Epithelial cell of proximal tubule (primary cell): ENCODE data around the gene INPP5D. TPM values are rescaled to one million over a fixed set of nuclear protein-coding genes. Genes with fewer than 3 reads are reported as not detected.
"Not testable (repeated sequence)": the region's sequence is repeated elsewhere in the genome, so short reads cannot be mapped to it uniquely, and the experiment has no call there.

Experiments
- DNase-seq: peaks from one replicate; pipeline ENCODE4 v3.0.0-alpha.2; 2011; ENCODE audit warnings: low read depth
- H3K4me3 ChIP-seq: 2 replicates; pipeline ENCODE4 v1.5.1; 2011; ENCODE audit warnings: low read depth, mild to moderate bottlenecking, low read length
- total RNA-seq: library from RNA; depleted of rRNA; stranded (reverse); fragments of >200 nt; gene quantifications from 2 replicates; pipeline ENCODE4 v1.2.3, GENCODE V29; 2015
- TF ChIP-seq, protein P1 (sequence below): conservative IDR thresholded peaks from 2 replicates; pipeline ENCODE4 v1.5.1; 2012; ENCODE audit warnings: low read depth, mild to moderate bottlenecking, low read length

The INPP5D gene
- total RNA-seq, 1 donor from 2014 or later = 1.8 TPM

DNA sequence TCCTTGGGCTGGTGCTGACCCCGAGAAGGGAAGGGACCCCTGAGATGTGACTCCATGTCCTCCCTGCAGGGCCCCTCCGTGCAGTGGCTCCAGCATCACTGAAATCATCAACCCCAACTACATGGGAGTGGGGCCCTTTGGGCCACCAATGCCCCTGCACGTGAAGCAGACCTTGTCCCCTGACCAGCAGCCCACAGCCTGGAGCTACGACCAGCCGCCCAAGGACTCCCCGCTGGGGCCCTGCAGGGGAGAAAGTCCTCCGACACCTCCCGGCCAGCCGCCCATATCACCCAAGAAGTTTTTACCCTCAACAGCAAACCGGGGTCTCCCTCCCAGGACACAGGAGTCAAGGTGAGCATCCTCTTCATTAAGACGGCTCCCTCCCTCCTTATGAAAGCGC lies 137.9 kb downstream of the INPP5D start:
- H3K4me3 ChIP-seq = no peak overlapping the region
- no peak for DNase-seq
- TF ChIP-seq, protein P1, sequence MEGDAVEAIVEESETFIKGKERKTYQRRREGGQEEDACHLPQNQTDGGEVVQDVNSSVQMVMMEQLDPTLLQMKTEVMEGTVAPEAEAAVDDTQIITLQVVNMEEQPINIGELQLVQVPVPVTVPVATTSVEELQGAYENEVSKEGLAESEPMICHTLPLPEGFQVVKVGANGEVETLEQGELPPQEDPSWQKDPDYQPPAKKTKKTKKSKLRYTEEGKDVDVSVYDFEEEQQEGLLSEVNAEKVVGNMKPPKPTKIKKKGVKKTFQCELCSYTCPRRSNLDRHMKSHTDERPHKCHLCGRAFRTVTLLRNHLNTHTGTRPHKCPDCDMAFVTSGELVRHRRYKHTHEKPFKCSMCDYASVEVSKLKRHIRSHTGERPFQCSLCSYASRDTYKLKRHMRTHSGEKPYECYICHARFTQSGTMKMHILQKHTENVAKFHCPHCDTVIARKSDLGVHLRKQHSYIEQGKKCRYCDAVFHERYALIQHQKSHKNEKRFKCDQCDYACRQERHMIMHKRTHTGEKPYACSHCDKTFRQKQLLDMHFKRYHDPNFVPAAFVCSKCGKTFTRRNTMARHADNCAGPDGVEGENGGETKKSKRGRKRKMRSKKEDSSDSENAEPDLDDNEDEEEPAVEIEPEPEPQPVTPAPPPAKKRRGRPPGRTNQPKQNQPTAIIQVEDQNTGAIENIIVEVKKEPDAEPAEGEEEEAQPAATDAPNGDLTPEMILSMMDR = no peak

DNA sequence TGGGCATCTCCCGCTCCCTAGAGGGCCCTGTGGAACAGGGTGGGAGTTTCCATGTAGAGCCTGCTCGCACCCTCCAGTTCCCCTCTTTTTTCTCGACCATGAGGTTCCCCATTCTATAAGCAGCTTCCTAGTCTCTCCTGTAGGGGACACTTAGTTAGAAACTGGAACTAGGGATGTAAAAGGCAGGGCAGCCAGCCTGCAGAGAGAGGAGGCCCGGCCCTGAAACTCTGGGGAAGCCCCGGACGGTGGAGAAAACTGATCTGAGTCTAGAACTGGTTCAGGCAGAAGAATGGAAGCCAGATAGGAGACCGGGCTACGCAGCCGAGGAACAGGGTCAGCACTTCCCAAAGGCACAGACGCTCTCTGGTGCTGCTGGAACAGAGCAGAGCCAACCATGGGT lies 139.7 kb downstream of the INPP5D start:
- TF ChIP-seq, protein P1 = no peak
- no peak for DNase-seq
- H3K4me3 ChIP-seq = no peak overlapping the region

DNA sequence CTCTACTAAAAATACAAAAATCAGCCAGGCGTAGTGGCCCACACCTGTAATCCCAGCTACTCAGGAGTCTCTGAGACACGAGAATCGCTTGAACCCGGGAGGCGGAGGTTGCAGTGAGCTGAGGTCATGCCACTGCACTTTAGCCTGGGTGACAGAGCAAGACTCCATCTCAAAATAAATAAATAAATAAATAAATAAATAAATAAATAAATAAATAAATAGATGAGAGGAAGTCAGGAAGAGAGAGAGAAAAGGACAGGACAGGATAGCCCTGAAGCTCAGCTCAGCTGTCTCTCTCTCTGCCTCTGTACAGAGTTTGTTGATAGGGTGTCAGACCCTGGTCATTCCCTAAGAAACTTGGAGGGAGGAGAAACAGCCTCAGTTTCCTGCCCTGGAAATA lies 140.6 kb downstream of the INPP5D start:
- not testable (repeated sequence) for DNase-seq, H3K4me3 ChIP-seq

DNA sequence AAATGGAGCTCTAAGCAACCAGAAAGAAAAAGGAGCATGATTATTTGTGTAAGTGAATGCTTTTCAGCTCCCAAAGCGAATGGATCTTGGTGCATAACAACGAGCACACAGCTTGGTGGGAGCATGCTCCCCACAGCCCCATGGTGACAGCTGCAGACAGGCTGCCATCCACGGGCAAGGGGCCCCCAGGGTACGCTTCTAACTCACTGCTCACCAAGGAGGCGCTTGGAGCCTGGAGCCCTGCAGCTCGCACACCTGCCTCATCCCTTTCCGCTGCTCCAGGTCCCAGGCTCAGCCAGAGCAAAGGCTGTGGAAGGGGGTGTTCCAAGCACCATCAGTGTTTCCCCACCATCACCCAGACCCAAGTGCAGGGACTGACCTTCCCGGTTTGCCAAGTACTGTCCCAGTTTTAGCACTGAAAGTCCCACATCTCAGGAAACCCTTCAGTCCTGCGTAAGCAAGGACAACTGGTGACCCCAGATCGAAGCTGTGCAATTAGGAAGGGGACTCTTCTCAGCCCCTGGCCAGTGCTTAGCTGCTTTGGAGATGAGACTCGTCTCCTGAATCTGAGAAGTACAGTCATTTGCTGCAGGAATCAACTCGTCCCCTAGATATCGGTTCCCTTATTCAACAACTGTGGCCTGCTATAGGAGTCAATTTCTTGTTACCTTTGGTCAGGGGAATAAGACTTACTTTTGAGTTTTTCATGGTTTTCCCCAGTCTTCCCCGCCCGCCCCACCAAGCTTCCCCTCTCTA lies 141.3 kb downstream of the INPP5D start:
- TF ChIP-seq, protein P1 = no peak
- H3K4me3 ChIP-seq = no peak overlapping the region
- DNase-seq = no peak

DNA sequence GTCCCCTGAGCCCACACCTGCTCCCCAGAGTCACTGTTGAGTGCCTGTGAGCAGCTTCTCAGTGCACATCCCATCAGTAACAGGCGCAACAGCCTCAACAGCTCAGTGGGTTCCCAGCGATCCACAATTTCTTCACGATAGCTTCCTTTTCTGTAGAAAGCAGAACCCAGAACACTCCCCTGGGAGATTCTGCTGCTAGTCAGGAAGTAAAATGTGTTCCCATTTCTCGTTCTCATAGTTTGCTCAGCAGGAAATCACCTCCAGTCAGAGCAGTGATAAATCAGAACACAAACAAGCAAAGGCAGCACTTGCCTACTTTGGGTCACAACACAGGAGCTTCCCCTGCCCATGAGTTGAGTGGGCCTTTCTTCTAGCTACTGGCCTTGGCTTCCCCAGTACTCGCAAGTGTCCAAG lies 142.4 kb downstream of the INPP5D start:
- no peak overlapping the region for H3K4me3 ChIP-seq
- no peak for DNase-seq
- TF ChIP-seq, protein P1 = no peak

DNA sequence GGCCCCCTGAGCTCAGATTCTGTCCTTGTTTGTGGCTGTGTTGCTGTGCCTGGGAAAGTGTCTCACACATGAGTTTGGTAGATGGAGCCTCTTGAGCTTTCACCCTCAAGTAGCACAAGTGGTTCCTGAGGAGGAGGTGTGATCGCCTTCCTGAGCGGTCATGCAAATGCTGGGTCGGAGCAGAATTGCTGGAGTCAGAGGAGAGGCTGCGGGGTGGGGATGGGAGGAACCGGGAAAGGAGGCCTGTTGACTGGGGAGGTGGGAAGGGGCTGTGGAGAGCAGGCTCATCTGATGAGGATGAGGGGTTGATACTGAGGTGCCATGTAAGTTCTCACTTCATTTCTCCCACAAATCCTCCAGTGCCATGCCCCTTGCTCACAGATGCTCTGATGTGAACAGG lies 142.9 kb downstream of the INPP5D start:
- no peak overlapping the region for H3K4me3 ChIP-seq
- TF ChIP-seq, protein P1 = no peak
- DNase-seq = no peak

DNA sequence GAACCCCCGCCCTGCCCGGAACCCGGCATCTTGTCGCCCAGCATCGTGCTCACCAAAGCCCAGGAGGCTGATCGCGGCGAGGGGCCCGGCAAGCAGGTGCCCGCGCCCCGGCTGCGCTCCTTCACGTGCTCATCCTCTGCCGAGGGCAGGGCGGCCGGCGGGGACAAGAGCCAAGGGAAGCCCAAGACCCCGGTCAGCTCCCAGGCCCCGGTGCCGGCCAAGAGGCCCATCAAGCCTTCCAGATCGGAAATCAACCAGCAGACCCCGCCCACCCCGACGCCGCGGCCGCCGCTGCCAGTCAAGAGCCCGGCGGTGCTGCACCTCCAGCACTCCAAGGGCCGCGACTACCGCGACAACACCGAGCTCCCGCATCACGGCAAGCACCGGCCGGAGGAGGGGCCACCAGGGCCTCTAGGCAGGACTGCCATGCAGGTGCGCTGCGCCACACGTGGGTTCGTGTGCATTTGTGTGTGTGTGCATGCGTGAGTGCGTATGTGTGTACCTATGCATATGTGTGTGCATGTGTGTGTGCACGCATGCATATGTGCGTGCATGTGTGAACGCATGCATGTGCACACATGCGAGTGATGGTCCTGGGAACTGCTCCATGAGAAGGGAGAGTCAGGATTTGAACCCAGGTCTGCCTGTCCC lies 144.3 kb downstream of the INPP5D start:
- TF ChIP-seq, protein P1 = no peak
- H3K4me3 ChIP-seq = no peak overlapping the region
- DNase-seq = no peak
